Epithelial cell of proximal tubule (primary cell): ENCODE results near the gene ADPRHL1. TPM values are rescaled to one million over a fixed set of nuclear protein-coding genes. Genes with fewer than 3 reads are reported as not detected.

Experiments
- DNase-seq: peaks from one replicate; pipeline ENCODE4 v3.0.0-alpha.2; 2011; ENCODE audit warnings: low read depth
- H3K4me3 ChIP-seq: 2 replicates; pipeline ENCODE4 v1.5.1; 2011; ENCODE audit warnings: low read depth, mild to moderate bottlenecking, low read length
- CTCF ChIP-seq: conservative IDR thresholded peaks from 2 replicates; pipeline ENCODE4 v1.5.1; 2012; ENCODE audit warnings: low read depth, mild to moderate bottlenecking, low read length
- total RNA-seq: library from RNA; depleted of rRNA; stranded (reverse); fragments of >200 nt; gene quantifications from 2 replicates; pipeline ENCODE4 v1.2.3, GENCODE V29; 2015

The ADPRHL1 gene
- total RNA-seq, 1 donor from 2014 or later: 3.3 TPM

- no peak for DNase-seq
- H3K4me3 ChIP-seq: peak overlapping the region; percentile 83
- TF ChIP-seq CTCF: no peak
Observed at GRCh38 chr13:113489171-113489548, 35.9 kb upstream of the ADPRHL1 start.

DNA sequence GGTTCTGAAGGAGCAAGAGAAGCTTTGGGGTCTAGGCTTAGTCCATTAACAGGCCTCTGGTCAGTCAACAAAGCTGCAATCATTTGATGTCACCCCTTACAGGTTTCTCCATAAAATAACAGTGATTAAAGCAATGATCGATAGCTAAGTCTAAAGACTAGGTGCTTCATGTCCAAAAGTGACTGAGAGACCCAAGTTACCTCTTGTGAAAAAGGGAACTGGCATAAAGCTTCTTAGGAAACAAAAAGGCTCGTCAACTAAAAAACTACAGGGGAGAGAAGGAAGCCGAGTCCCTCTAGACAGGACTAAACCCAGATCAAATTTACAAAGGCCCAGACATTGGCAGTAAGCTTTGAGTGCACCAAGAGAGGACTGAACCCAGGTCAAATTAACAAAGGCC, 35.0 kb upstream of the ADPRHL1 start:
- H3K4me3 ChIP-seq: no peak overlapping the region
- no peak for DNase-seq
- no peak for TF ChIP-seq CTCF

GRCh38 chr13:113486698-113487097, 33.4 kb upstream of the ADPRHL1 start:
- TF ChIP-seq CTCF: no peak
- H3K4me3 ChIP-seq: no peak overlapping the region
- DNase-seq: no peak

GRCh38 chr13:113485545-113485944, 32.3 kb upstream of the ADPRHL1 start:
- no peak overlapping the region for H3K4me3 ChIP-seq
- no peak for DNase-seq
- no peak for TF ChIP-seq CTCF

DNA sequence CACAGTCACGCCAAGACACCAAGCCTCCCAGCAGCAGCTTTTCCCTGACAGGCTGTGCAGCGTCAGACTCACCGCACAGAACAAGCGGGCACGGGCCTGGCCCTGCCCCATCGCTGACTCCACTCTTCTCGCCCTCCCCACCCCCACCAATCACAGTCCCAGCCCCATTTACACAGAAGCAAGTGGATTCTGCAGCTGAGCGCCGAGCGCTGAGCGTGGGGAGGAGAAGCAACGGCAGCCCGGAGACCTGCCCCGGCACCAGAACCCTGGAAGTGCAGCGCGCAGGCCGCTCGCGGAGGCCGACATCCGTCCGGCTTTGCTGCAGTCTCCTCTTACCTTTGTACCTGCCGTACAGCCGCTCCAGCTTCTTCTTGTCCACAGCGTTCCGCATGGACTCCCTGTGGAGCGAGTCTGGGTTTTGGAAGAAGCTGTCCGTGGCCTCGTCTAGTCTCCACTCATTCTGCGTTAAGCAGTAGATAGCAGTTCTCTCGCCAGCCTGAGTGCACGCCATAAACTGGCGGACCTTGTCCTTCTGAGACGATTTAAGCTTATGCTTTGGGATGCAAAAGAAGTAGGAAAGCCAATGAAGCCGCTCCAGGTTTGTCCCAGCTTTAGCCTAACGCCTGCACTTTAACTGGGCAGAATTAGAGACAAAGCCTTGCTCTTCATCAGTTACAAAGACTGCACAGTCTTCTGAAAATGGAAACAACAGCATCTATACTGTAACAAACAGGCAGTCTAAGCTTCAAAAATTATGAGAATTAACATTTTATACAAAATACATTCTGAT, 30.4 kb upstream of the ADPRHL1 start:
- no peak for TF ChIP-seq CTCF
- no peak for DNase-seq
- H3K4me3 ChIP-seq: peak overlapping the region; percentile 44

GRCh38 chr13:113483081-113483480, 29.8 kb upstream of the ADPRHL1 start:
- TF ChIP-seq CTCF: no peak
- DNase-seq: no peak
- peak overlapping the region; percentile 44 for H3K4me3 ChIP-seq

DNA sequence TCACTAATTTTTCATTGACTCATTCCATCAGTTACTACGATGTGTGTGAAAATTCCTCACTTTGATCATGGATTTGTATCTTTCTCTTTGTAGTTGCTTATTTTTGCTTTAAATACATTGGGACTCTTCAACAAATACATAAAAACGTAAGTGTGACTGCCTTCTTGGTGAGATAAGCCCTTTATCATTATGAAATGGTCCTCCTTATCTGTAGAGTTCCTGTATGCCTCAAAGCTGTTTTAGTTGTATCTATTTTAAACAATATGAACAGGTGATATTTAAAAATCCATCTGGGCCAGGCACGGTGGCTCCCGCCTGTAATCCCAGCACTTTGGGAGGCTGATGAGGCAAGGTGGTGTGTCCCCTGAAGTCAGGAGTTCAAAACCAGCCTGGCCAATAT, 25.9 kb upstream of the ADPRHL1 start:
- no peak overlapping the region for H3K4me3 ChIP-seq
- DNase-seq: no peak
- no peak for TF ChIP-seq CTCF
